DOHH2 (cell line): ENCODE data around the gene MYCBP2.

ENCODE experiments used
- H3F3A ChIP-seq: fragments of 200-600 bp; sonication (generic), shearing (Covaris generic); 2 replicates; pipeline ENCODE4 v1.6.0; 2016; ENCODE audit warnings: antibody characterized with exemption, mild to moderate bottlenecking; ENCODE audit not compliant: control insufficient read depth, insufficient read depth
- H3K27ac ChIP-seq: fragments of 200-600 bp; sonication (generic); 2 replicates; pipeline ENCODE4 v1.5.1; 2014; ENCODE audit warnings: low read depth, mild to moderate bottlenecking, low read length, moderate library complexity
- H3K27me3 ChIP-seq: fragments of 200-600 bp; sonication (generic); 2 replicates; pipeline ENCODE4 v1.6.1; 2014; ENCODE audit warnings: mild to moderate bottlenecking, low read length, mixed read lengths; ENCODE audit not compliant: control insufficient read depth
- H3K36me3 ChIP-seq: fragments of 200-600 bp; sonication (generic); 2 replicates; pipeline ENCODE4 v1.6.1; 2014; ENCODE audit warnings: mild to moderate bottlenecking, low read length, moderate library complexity, mixed read lengths; ENCODE audit not compliant: control insufficient read depth
- H3K4me1 ChIP-seq: fragments of 200-600 bp; sonication (generic); 2 replicates; pipeline ENCODE4 v1.6.1; 2014; ENCODE audit warnings: mild to moderate bottlenecking, low read length, mixed read lengths; ENCODE audit not compliant: control insufficient read depth
- H3K4me2 ChIP-seq: fragments of 200-600 bp; sonication (generic); 2 replicates; pipeline ENCODE4 v1.6.0; 2014; ENCODE audit warnings: mild to moderate bottlenecking, low read length, moderate library complexity
- H3K4me3 ChIP-seq: fragments of 200-600 bp; sonication (generic); 2 replicates; pipeline ENCODE4 v1.5.1; 2014; ENCODE audit warnings: mild to moderate bottlenecking, low read length, mixed read lengths
- H3K79me2 ChIP-seq: fragments of 200-600 bp; sonication (generic); 2 replicates; pipeline ENCODE4 v1.6.1; 2014; ENCODE audit warnings: mild to moderate bottlenecking, low read length, mixed read lengths; ENCODE audit not compliant: control insufficient read depth
- H3K9me2 ChIP-seq: fragments of 200-600 bp; sonication (generic); replicated peaks from 2 replicates; pipeline ENCODE4 v1.6.1; 2014; ENCODE audit warnings: mild to moderate bottlenecking, low read length, mixed read lengths; ENCODE audit not compliant: control insufficient read depth
- H3K9me3 ChIP-seq: fragments of 200-600 bp; sonication (generic); 2 replicates; pipeline ENCODE4 v1.6.1; 2014; ENCODE audit warnings: antibody characterized with exemption, low read length, mixed read lengths; ENCODE audit not compliant: control insufficient read depth, insufficient read depth
- H4K20me1 ChIP-seq: fragments of 200-600 bp; sonication (generic); 2 replicates; pipeline ENCODE4 v1.6.0; 2014; ENCODE audit warnings: low read depth, mild to moderate bottlenecking, antibody characterized with exemption, low read length, moderate library complexity; ENCODE audit not compliant: control insufficient read depth, insufficient read depth
- EZH2phosphoT487 ChIP-seq: fragments of 200-600 bp; sonication (generic); IDR thresholded peaks from 2 replicates; pipeline ENCODE4 v1.6.1; 2017; ENCODE audit warnings: borderline replicate concordance, mild to moderate bottlenecking, antibody characterized with exemption, low read length, moderate library complexity, mixed read lengths
- TF ChIP-seq, protein P1 (sequence below): fragments of 200-600 bp; sonication (generic); IDR thresholded peaks from one replicate; pipeline ENCODE4 v1.5.1; 2014; ENCODE audit warnings: antibody characterized with exemption, mild to moderate bottlenecking, low read depth, low read length; ENCODE audit not compliant: poor library complexity, severe bottlenecking

The MYCBP2 gene

GRCh38 chr13:77177646-77178045 is 149.2 kb downstream of the MYCBP2 start:
- H3K79me2 ChIP-seq: no peaks in the 10 kb centered on the region
- H3K4me1 ChIP-seq: no peaks in the 10 kb centered on the region
- H3K27ac ChIP-seq: no peak overlapping the region
- no peak overlapping the region for H3K4me3 ChIP-seq
- TF ChIP-seq EZH2phosphoT487: no peak
- TF ChIP-seq, protein P1, sequence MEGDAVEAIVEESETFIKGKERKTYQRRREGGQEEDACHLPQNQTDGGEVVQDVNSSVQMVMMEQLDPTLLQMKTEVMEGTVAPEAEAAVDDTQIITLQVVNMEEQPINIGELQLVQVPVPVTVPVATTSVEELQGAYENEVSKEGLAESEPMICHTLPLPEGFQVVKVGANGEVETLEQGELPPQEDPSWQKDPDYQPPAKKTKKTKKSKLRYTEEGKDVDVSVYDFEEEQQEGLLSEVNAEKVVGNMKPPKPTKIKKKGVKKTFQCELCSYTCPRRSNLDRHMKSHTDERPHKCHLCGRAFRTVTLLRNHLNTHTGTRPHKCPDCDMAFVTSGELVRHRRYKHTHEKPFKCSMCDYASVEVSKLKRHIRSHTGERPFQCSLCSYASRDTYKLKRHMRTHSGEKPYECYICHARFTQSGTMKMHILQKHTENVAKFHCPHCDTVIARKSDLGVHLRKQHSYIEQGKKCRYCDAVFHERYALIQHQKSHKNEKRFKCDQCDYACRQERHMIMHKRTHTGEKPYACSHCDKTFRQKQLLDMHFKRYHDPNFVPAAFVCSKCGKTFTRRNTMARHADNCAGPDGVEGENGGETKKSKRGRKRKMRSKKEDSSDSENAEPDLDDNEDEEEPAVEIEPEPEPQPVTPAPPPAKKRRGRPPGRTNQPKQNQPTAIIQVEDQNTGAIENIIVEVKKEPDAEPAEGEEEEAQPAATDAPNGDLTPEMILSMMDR: no peak
- H3F3A ChIP-seq: no peaks in the 10 kb centered on the region
- H3K4me2 ChIP-seq: no peak overlapping the region
- H3K9me2 ChIP-seq: no peaks in the 10 kb centered on the region
- no peaks in the 10 kb centered on the region for H3K9me3 ChIP-seq
- peaks cover 78% of the 10 kb centered on the region for H3K36me3 ChIP-seq
- no peaks in the 10 kb centered on the region for H4K20me1 ChIP-seq
- H3K27me3 ChIP-seq: no peaks in the 10 kb centered on the region

DNA sequence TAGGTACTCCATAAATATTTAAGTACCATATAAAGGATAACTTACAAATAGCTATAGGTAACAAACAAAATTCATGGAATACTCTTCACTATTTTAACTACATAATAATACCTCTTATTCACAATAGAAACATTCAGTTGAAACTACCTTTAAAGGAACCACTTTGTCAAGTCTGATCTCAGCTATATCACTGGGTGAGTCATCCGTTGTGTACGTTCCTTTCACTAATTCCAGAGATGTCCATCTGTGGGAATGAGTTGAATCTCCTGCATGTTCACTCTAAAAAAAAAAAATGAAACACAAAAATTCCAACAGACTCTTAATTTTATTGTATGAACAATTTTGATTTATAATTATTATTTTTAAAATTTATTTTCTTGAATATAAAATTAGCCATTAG is 150.5 kb downstream of the MYCBP2 start:
- Histone ChIP-seq H3K79me2 (no peaks in the 10 kb centered on the region), H3K36me3 (peaks cover 77% of the 10 kb centered on the region), H3K27ac (no peak overlapping the region), H3K9me2 (no peaks in the 10 kb centered on the region), H3K27me3 (no peaks in the 10 kb centered on the region), H4K20me1 (no peaks in the 10 kb centered on the region), H3F3A (no peaks in the 10 kb centered on the region), H3K4me3 (no peak overlapping the region), H3K4me2 (no peak overlapping the region), H3K9me3 (no peaks in the 10 kb centered on the region), H3K4me1 (no peaks in the 10 kb centered on the region)
- no peak for TF ChIP-seq EZH2phosphoT487
- TF ChIP-seq, protein P1: no peak

- Histone ChIP-seq H3K4me1 (no peaks in the 10 kb centered on the region), H3K79me2 (no peaks in the 10 kb centered on the region), H3K36me3 (peaks cover 66% of the 10 kb centered on the region), H3K27ac (no peak overlapping the region), H3K27me3 (no peaks in the 10 kb centered on the region), H3K9me2 (no peaks in the 10 kb centered on the region), H4K20me1 (no peaks in the 10 kb centered on the region), H3K9me3 (no peaks in the 10 kb centered on the region), H3K4me3 (no peak overlapping the region), H3K4me2 (no peak overlapping the region), H3F3A (no peaks in the 10 kb centered on the region)
- TF ChIP-seq EZH2phosphoT487: no peak
- TF ChIP-seq, protein P1: no peak
These were observed 154.2 kb downstream of the MYCBP2 start for GRCh38 chr13:77172650-77173049.

DNA sequence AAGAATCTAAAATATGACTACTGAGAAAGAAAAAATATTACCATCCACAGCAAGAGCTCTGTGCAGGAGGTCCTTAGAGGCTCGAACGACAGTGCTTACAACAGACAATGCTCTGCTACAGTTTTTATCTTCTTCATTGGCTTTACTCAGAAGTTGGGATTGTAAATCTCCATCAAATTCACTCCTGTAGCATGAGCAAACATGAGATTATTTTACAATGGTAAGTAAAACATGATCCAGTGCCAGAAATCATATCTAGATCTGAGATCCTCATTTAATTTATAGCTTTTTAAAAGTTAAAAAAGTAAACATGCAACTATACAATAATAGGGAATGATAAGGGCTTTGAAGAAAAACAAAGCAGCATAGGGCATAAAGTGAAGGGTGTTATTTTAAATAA is 155.4 kb downstream of the MYCBP2 start:
- no peak overlapping the region for H3K27ac ChIP-seq
- H3K27me3 ChIP-seq: no peaks in the 10 kb centered on the region
- H3K79me2 ChIP-seq: no peaks in the 10 kb centered on the region
- peaks cover 65% of the 10 kb centered on the region for H3K36me3 ChIP-seq
- TF ChIP-seq, protein P1: no peak
- no peak for TF ChIP-seq EZH2phosphoT487
- H3K4me1 ChIP-seq: no peaks in the 10 kb centered on the region
- no peaks in the 10 kb centered on the region for H3K9me2 ChIP-seq
- H3K9me3 ChIP-seq: no peaks in the 10 kb centered on the region
- H3K4me2 ChIP-seq: no peak overlapping the region
- H4K20me1 ChIP-seq: no peaks in the 10 kb centered on the region
- H3K4me3 ChIP-seq: no peak overlapping the region
- H3F3A ChIP-seq: no peaks in the 10 kb centered on the region
